Activated CD8-positive, alpha-beta memory T cell treated with anti-CD3 and anti-CD28 coated beads, Interleukin-2, amount 50 U/mL, for 1 hour (primary cell): Measurements from ENCODE around the gene HLA-DPA1.
"Not testable (repeated sequence)": the region's sequence is repeated elsewhere in the genome, so short reads cannot be mapped to it uniquely, and the experiment has no call there.

Experiments
- DNase-seq: peaks from one replicate; pipeline ENCODE4 v3.0.0-alpha.2; 2020; ENCODE audit errors: extremely low read depth

Gene HLA-DPA1

DNA sequence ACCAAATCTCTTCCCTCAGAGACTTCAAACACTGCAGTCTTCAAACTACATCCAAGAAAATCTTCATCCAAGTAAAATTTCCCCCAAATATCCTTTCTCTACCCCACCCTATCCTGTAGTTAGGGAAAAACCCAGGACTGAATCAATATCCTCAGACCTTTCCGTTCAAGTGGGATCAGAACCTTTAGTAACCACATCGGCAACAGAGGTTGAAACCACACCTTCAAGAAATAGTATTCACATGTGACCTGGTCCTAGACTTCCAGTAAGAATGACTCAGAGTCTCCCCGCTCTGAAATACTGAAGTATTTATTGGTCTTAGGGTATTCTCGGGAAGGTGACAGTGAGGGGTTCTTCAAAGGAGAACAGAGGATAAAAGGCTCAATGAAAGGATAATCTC lies 8.7 kb downstream of the HLA-DPA1 start:
- no peak for DNase-seq

GRCh38 chr6:33063435-33063834 lies 10.0 kb downstream of the HLA-DPA1 start:
- not testable (repeated sequence) for DNase-seq

DNA sequence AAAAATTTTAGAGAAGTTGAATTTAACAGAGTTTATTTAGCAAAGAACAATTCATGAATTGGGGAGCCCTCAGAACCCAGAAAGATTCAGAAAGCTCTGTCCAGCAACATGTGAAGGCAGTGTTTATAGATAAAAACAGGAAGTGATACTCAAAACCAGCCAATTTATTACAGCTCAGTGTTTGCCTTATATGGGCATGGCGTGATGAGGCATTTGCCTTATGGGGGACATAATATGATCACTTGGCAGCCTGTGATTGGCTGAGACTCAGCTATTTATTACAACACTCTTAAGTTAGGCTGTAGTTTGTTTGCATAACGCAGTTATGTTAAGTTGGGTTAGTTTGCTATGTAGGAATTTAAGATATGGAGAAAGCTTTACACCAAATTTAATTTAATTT lies 11.5 kb downstream of the HLA-DPA1 start:
- no peak for DNase-seq

DNA sequence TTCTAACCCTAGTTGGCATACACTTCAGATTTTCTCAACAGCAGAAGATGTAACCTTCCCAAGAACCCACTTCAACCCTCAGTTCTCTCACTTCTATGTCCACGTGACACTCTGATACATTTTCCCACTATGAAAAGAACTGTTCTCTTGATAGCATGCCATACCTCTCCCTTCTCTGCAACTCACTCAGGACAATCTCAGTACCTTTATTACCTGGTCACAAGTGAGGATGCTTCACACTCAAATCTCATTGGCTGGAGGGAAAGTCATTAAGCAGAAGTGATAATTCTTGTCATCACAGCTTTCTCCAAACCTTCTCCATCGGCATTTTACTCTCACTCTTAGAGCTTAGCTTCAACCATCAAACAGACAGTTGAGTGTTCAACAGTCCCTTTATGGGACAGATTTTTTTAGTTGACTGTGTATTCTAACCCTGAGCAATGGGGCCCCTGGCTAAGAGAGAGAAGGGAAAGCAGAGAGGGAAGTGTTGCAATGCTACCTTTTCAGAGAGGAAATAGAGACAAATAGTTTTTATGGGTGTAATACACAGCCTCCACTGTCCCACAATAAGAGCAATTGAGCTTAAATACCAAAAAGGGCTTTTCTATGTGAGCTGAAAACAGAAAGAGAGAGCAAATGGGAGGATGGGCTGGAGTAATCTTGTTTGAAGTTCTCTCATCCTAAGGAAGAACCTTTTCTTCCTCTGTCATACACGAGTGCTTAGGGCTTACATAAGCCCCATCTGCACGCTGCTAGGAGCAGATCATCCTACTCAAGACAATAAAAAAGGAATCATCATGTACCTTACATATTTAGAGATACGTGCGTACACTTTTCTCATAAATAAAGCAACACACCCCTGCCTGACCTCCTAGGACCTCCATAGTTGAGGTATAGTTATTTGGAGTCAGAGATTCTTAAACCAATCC lies 16.0 kb downstream of the HLA-DPA1 start:
- DNase-seq = no peak

DNA sequence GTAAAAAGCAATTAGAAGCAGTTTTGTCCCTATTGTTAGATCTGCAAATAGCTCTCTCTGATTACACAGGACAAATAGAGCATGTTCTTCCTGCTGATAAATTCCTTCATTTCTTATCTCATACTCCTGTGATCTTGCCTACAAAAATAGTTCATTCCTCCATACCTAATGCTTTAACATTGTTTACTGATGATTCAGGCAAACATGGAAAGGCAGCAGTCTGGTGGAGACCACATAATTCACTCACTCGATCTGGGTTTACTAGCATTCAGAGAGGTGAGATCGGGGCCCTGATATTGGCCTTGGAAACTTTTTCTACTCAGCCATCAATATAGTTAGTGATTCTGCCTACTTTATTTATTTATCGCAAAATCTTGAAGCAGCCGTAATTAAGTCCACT lies 20.2 kb downstream of the HLA-DPA1 start:
- DNase-seq = no peak

DNA sequence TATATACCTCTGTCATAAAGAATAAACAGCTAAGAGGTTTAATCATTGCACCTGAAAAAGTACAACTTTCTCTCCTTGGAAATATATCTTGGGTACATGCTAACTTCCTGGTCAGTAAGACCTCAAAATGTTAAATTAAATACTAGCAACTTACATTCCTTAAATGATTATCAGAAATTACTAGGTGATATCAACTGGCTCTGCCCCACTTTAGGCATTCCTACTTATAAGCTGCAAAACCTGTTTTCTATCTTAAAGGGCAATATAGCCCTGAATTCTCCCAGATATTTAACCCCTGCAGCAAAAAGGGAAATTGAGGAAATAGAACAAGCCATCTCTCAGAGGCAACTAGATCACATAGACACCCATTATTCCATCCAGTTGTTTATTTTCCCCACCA lies 20.8 kb downstream of the HLA-DPA1 start:
- DNase-seq = no peak

DNA sequence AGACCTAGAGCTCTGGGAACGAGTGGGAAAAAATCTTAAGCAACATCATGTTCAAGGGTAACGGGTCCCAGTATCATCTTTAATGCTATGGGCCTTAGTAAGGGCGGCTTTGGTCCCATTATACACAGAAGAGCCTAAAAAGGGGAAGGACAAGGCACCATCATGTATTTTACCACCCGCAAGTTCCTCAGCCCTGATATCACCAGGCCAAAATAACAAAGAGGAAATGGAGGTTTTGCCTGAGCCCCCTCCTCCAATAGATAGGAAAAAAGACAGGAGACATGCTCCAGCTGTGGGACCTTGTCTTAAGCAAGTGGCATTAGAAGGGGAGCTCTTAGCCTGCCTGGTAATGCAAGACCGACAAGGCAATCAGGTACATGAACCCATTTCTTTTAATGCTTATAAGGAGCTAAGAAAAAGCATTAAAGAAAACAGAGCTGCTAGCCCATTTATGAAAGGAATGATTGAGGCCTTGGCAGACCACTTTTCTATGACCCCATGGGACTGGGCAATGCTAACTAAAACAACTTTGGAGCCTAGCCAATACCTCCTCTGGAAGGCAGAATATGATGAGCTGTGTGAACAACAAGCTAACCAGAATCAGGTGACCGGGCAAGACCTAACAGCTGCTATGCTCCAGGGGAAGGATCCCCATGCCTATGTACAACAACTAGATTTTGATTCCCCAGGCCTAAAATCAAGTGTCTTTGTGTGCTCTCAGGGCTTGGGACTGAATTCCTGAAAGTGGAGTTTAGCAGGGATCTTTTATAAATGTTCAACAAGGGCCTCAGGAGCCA lies 23.2 kb downstream of the HLA-DPA1 start:
- DNase-seq = no peak

DNA sequence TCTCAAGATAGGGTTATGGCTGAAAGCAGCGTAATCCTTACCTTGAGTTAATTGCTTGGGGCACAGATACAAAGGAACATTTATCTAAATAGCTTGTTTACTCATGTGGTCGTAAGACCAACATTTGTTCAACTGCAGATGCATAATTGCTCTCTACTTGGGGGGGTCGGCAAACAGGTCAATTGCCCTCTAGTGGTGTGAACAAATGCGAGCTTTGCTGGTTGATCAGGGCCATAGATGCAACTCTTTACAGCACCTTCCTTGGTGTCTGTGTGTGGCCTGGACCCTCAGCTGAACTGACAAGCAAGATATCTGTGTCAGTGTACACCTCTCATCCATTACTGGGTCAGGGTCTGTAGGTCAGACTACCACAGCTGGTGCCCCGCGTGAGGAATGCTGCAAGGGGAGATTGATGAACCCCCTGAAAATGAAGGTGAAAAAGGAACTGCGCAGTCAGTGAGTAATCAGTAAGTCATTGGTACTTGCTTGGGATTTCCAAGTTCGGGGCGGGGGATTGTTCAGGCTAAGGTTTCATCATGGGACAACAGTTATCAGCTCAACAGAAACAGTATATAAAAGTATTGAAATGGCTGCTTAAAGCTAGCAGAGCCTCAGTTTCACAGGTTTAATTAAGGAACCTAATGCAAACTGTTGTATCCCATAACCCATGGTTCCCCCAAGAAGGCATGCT lies 24.0 kb downstream of the HLA-DPA1 start:
- DNase-seq = no peak

- DNase-seq = no peak
Observed at GRCh38 chr6:33040157-33040556, 33.3 kb downstream of the HLA-DPA1 start.

GRCh38 chr6:33036535-33036934 lies 36.9 kb downstream of the HLA-DPA1 start:
- DNase-seq = no peak

- no peak for DNase-seq
Observed at GRCh38 chr6:33034554-33034953, 38.9 kb downstream of the HLA-DPA1 start.

- DNase-seq = no peak
Observed at GRCh38 chr6:33030245-33030644, 43.2 kb downstream of the HLA-DPA1 start.

GRCh38 chr6:33029328-33030184 lies 43.9 kb downstream of the HLA-DPA1 start:
- no peak for DNase-seq

DNA sequence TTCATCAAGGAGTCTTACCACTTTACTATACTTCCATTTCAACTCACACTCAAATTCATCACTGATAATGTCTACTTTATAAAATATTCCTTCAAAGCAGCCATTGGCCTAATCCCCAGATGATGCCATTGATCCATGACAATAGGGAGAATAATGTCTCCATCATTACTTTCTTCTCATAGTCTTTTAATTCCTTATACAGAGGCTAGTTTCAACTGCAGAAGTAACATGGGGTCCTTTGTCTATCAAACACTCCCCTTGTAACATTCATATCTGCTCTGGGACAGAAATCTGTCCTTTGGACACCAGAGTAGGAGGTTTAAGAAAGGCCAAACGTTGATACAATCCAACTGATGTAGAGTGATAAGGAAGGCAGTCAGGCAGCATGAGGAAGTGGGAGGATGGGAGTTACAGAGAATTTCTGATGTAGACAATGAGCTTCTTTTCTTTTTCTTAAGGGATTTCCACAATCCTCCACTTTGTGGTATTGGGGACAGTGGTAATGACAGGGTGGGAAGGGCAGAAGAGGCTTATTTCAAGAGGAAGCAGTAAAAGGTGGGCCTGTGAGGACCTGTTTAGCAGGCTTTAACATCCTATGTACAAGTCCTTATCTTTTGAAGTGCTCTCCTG lies 45.1 kb downstream of the HLA-DPA1 start:
- no peak for DNase-seq

GRCh38 chr6:33024521-33024920 lies 48.9 kb downstream of the HLA-DPA1 start:
- no peak for DNase-seq

DNA sequence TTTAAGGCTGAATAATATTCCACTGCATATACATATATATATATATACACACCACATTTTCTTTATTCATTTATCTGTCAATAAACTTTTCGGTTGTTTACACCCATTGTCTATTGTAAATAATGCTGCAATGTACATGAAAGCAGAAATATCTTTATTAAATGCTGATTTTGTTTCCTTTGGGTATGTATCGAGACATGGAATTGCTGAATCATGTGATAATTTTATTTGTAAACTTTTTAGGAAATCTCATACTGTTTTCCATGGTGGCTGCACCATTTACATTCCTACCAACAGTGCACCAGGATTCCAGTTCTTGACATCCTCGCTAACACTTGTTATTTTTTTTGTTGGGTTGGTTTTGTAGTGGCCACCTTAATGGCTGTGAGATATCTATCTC lies 49.9 kb downstream of the HLA-DPA1 start:
- no peak for DNase-seq

DNA sequence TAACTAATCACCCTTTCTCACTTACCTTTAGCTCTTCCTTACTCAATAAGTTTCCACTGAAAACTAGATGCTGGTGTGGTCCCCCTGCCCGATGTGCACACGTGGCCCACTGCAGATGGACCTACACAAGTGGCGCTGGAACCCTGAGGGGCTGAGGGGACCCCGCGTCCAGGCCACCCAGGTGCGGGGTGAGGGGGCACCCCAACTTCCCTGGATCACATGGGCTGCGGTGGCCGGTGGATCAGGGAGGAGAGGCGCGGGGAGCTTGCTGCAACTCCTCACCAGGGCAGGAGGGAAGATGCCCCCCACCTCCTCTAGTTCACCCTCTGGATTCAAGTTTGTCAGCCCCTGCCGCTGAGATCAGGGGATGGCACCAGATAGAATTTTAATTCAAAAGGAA lies 51.5 kb downstream of the HLA-DPA1 start:
- DNase-seq = no peak

DNA sequence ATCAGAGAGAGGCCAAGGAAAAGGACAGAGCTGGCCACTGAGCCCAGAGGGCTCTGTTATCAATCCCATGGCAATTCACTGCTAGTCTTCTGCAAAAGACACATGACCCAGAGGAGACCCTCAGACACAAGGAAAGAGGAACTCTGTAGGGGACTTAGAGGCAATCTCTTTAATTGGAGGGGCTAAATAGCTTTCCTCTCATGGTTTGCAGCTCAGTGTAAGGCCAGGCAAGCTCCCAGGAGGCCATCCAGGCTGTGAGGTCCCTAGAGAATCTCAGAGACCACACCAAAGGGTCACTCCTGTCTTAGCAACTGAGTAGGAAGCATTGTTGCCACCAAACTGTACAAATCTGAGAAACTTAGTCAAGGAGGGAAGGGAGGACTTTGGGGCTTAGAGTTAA lies 54.1 kb downstream of the HLA-DPA1 start:
- no peak for DNase-seq

- no peak for DNase-seq
Observed at GRCh38 chr6:33018904-33019303, 54.5 kb downstream of the HLA-DPA1 start.

DNA sequence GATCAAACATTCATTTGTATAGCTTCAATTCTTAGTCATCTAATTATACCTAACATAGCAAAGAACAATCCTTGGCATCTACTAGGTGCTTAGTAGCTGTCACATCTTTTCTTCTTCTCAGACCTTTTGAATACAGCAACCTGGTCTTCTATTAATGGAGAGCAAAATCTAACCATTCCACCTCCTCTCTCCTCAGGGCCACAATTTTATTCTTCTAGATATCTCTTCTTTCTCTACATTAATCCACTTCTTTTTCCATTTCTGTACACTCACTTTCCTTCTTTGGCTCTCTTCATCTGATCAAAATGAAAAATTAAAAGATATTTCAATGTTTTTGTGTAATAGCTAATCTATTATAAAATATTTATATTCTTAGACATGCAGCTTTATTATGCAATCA lies 55.0 kb downstream of the HLA-DPA1 start:
- DNase-seq = no peak
